ENCODE measurements around the gene LDLRAP1. TPM values are rescaled to one million over a fixed set of nuclear protein-coding genes. Genes with fewer than 3 reads are reported as not detected.

Gene LDLRAP1
- total and polyA plus RNA-seq, 9 of the 15 experiments (the other 6 are each of a cell fraction or from before 2014, with no cell fraction given) = 0.56 to 29.6 (median 16.2) TPM

GRCh38 chr1:25568834-25569596 is 25.6 kb downstream of the LDLRAP1 start (continued):
- TF ChIP-seq CCNT2 (IDR thresholded peaks at IDR 0.05; ENCODE audit: borderline replicate concordance, extremely low read depth, insufficient read length, low read depth, low read length) (peak; percentile 32), GATAD2A (IDR thresholded peaks at IDR 0.05) (peak; percentile 58; the same call in 1 of the 2 replicates), CBFA2T3 (IDR thresholded peaks at IDR 0.05) (0 out of 2 replicates have a peak, but pooled peaks have one; percentile 16), EP300 (IDR thresholded peaks at IDR 0.05; ENCODE audit: low read length) (no peak; the same call in 1 of the 2 replicates), ZNF143 (CRISPR knock-in tag; IDR thresholded peaks at IDR 0.05) (no peak), REST (IDR thresholded peaks at IDR 0.05; ENCODE audit: borderline replicate concordance) (peak; percentile 4; the same call in 1 of the 2 replicates), REST (CRISPR knock-in tag; IDR thresholded peaks at IDR 0.05; ENCODE audit: low read depth) (no peak), FOSL1 (tag; conservative IDR thresholded peaks at IDR 0.05) (peak; percentile 97), JUNB (CRISPR knock-in tag; conservative IDR thresholded peaks at IDR 0.05) (0 out of 2 replicates have a peak, but pooled peaks have one; percentile 44), NFATC3 (IDR thresholded peaks at IDR 0.05) (no peak)
- TF ChIP-seq, protein P1, sequence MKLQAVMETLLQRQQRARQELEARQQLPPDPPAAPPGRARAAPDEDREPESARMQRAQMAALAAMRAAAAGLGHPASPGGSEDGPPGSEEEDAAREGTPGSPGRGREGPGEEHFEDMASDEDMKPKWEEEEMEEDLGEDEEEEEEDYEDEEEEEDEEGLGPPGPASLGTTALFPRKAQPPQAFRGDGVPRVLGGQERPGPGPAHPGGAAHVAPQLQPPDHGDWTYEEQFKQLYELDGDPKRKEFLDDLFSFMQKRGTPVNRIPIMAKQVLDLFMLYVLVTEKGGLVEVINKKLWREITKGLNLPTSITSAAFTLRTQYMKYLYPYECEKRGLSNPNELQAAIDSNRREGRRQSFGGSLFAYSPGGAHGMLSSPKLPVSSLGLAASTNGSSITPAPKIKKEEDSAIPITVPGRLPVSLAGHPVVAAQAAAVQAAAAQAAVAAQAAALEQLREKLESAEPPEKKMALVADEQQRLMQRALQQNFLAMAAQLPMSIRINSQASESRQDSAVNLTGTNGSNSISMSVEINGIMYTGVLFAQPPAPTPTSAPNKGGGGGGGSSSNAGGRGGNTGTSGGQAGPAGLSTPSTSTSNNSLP (IDR thresholded peaks at IDR 0.05; ENCODE audit: borderline replicate concordance, low read depth, low read length) = no peak
- TF ChIP-seq, protein P2, sequence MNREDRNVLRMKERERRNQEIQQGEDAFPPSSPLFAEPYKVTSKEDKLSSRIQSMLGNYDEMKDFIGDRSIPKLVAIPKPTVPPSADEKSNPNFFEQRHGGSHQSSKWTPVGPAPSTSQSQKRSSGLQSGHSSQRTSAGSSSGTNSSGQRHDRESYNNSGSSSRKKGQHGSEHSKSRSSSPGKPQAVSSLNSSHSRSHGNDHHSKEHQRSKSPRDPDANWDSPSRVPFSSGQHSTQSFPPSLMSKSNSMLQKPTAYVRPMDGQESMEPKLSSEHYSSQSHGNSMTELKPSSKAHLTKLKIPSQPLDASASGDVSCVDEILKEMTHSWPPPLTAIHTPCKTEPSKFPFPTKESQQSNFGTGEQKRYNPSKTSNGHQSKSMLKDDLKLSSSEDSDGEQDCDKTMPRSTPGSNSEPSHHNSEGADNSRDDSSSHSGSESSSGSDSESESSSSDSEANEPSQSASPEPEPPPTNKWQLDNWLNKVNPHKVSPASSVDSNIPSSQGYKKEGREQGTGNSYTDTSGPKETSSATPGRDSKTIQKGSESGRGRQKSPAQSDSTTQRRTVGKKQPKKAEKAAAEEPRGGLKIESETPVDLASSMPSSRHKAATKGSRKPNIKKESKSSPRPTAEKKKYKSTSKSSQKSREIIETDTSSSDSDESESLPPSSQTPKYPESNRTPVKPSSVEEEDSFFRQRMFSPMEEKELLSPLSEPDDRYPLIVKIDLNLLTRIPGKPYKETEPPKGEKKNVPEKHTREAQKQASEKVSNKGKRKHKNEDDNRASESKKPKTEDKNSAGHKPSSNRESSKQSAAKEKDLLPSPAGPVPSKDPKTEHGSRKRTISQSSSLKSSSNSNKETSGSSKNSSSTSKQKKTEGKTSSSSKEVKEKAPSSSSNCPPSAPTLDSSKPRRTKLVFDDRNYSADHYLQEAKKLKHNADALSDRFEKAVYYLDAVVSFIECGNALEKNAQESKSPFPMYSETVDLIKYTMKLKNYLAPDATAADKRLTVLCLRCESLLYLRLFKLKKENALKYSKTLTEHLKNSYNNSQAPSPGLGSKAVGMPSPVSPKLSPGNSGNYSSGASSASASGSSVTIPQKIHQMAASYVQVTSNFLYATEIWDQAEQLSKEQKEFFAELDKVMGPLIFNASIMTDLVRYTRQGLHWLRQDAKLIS (CRISPR knock-in tag; IDR thresholded peaks at IDR 0.05) = no peak; the same call in 1 of the 2 replicates

All from K562 (cell line).